Neural progenitor cell (in vitro differentiated cells): Measurements from ENCODE around the gene SPATA25. TPM values are rescaled to one million over a fixed set of nuclear protein-coding genes. Genes with fewer than 3 reads are reported as not detected.
A peak's percentile ranks its signal among the peaks of the same experiment; 100 is the strongest.

Experiments
- DNase-seq: peaks from one replicate; pipeline ENCODE4 v3.0.0-alpha.2; 2016; ENCODE audit warnings: low spot score
- H2AFZ ChIP-seq: fragments of 200-600 bp; sonication (generic); replicated peaks from 2 replicates; pipeline ENCODE4 v1.6.1; 2016; ENCODE audit warnings: antibody characterized with exemption
- H3F3A ChIP-seq: fragments of 200-600 bp; sonication (generic); 2 replicates; pipeline ENCODE4 v1.6.1; 2016; ENCODE audit warnings: antibody characterized with exemption, low read depth
- H3K27ac ChIP-seq: fragments of 200-600 bp; sonication (generic); 2 replicates; pipeline ENCODE4 v1.5.1; 2016; ENCODE audit warnings: mild to moderate bottlenecking
- H3K27me3 ChIP-seq: fragments of 200-600 bp; sonication (generic); 2 replicates; pipeline ENCODE4 v1.6.1; 2016; ENCODE audit warnings: mild to moderate bottlenecking, moderate library complexity
- H3K36me3 ChIP-seq: fragments of 200-600 bp; sonication (generic); 2 replicates; pipeline ENCODE4 v1.5.1; 2016
- H3K4me1 ChIP-seq: fragments of 200-600 bp; sonication (generic); 2 replicates; pipeline ENCODE4 v1.6.1; 2016; ENCODE audit warnings: mixed run types
- H3K4me2 ChIP-seq: fragments of 200-600 bp; sonication (generic); 2 replicates; pipeline ENCODE4 v1.6.1; 2016
- H3K4me3 ChIP-seq: fragments of 200-600 bp; sonication (generic); 2 replicates; pipeline ENCODE4 v1.5.1; 2016
- H3K79me2 ChIP-seq: fragments of 200-600 bp; sonication (generic); 2 replicates; pipeline ENCODE4 v1.6.1; 2016; ENCODE audit warnings: low read depth
- H3K9ac ChIP-seq: fragments of 200-600 bp; sonication (generic); 2 replicates; pipeline ENCODE4 v1.6.1; 2016
- H3K9me3 ChIP-seq: fragments of 200-600 bp; sonication (generic); 2 replicates; pipeline ENCODE4 v1.5.1; 2016; ENCODE audit warnings: low read depth
- H4K20me1 ChIP-seq: fragments of 200-600 bp; sonication (generic); 2 replicates; pipeline ENCODE4 v1.6.1; 2016; ENCODE audit warnings: low read depth
- H3K27ac Mint-ChIP-seq: 3 replicates; pipeline ENCODE4 v1.8.0; 2021; ENCODE audit warnings: mixed read lengths
- H3K27me3 Mint-ChIP-seq: 2 replicates; pipeline ENCODE4 v1.8.0; 2022; ENCODE audit warnings: low read depth, mild to moderate bottlenecking, inconsistent platforms, moderate library complexity, mixed read lengths; ENCODE audit not compliant: insufficient read depth
- H3K36me3 Mint-ChIP-seq: 3 replicates; pipeline ENCODE4 v1.8.0; 2021; ENCODE audit warnings: mixed read lengths
- H3K4me1 Mint-ChIP-seq: 3 replicates; pipeline ENCODE4 v1.8.0; 2021; ENCODE audit warnings: mixed read lengths
- H3K4me3 Mint-ChIP-seq: 3 replicates; pipeline ENCODE4 v1.8.0; 2021; ENCODE audit warnings: mild to moderate bottlenecking, moderate library complexity, mixed read lengths
- H3K9me3 Mint-ChIP-seq: 3 replicates; pipeline ENCODE4 v1.8.0; 2020; ENCODE audit warnings: mixed read lengths
- CTCF ChIP-seq: fragments of 200-600 bp; sonication (generic); IDR thresholded peaks from 2 replicates; pipeline ENCODE4 v1.5.1; 2017; ENCODE audit warnings: antibody characterized with exemption, mild to moderate bottlenecking
- EZH2 ChIP-seq: fragments of 200-600 bp; sonication (generic); IDR thresholded peaks from 2 replicates; pipeline ENCODE4 v1.6.1; 2017; ENCODE audit warnings: antibody characterized with exemption, mild to moderate bottlenecking, moderate library complexity
- EZH2phosphoT487 ChIP-seq: fragments of 200-600 bp; sonication (generic); IDR thresholded peaks from 2 replicates; pipeline ENCODE4 v1.6.1; 2017; ENCODE audit warnings: antibody characterized with exemption
- total RNA-seq: library from RNA; depleted of rRNA; stranded (reverse); fragments of >200 nt; gene quantifications from 2 replicates; pipeline ENCODE4 v1.2.3, GENCODE V29; 2015; ENCODE audit warnings: low replicate concordance

The SPATA25 gene
- total RNA-seq, 1 donor from 2014 or later = 0.54 TPM

DNA sequence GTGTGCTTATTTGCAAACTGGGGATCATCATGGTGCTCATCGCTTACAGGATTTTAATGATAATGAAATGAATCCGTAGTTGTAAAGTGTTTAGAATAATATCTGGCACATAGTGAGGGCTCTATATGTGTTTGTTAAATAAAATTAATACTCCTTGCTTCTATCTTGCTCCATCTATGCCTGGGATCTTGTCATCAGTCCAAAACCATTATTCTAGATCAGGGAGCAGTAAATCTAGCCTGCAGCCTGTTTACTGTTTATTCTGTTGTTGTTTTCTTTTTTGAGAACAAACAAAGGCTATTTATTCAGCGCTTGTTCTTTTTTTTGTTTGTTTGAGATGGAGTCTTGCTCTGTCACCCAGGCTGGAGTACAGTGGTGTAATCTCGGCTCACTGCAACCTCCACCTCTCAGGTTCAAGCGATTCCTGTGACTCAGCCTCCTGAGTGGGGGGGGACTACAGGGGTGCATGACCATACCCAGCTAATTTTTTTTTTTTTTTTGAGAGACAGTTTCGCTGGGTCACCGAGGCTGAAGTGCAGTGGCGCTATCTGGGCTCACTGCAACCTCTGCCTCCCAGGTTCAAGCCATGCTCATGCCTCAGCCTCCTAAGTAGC is 38.3 kb downstream of the SPATA25 start:
- no peaks in the 10 kb centered on the region for H3K27me3 ChIP-seq
- no peaks in the 10 kb centered on the region for H3K27me3 Mint-ChIP-seq
- H3K36me3 Mint-ChIP-seq = peaks cover 3% of the 10 kb centered on the region
- TF ChIP-seq EZH2 (no peak), CTCF (no peak), EZH2phosphoT487 (no peak)
- no peaks in the 10 kb centered on the region for H3K4me1 Mint-ChIP-seq
- no peaks in the 10 kb centered on the region for H3K4me1 ChIP-seq
- no peak overlapping the region for H3K4me2 ChIP-seq
- H2AFZ ChIP-seq = no peak overlapping the region
- peak overlapping the region; percentile 37 for H3K9ac ChIP-seq
- H3K4me3 ChIP-seq = no peak overlapping the region
- no peak overlapping the region for H3K27ac Mint-ChIP-seq
- no peak for DNase-seq
- H3K9me3 Mint-ChIP-seq = no peaks in the 10 kb centered on the region
- H3K79me2 ChIP-seq = no peaks in the 10 kb centered on the region
- no peak overlapping the region for H3K4me3 Mint-ChIP-seq
- H3K27ac ChIP-seq = no peak overlapping the region
- H4K20me1 ChIP-seq = no peaks in the 10 kb centered on the region
- no peaks in the 10 kb centered on the region for H3K36me3 ChIP-seq
- no peaks in the 10 kb centered on the region for H3K9me3 ChIP-seq
- H3F3A ChIP-seq = no peaks in the 10 kb centered on the region

GRCh38 chr20:45848421-45848820 is 39.0 kb downstream of the SPATA25 start:
- Mint-ChIP-seq H3K36me3 (peaks cover 4% of the 10 kb centered on the region), H3K4me1 (no peaks in the 10 kb centered on the region), H3K27me3 (no peaks in the 10 kb centered on the region), H3K27ac (no peak overlapping the region), H3K9me3 (no peaks in the 10 kb centered on the region), H3K4me3 (no peak overlapping the region)
- H3K4me3 ChIP-seq = no peak overlapping the region
- H3K4me1 ChIP-seq = no peaks in the 10 kb centered on the region
- no peaks in the 10 kb centered on the region for H3K27me3 ChIP-seq
- DNase-seq = no peak
- H3K9ac ChIP-seq = peak overlapping the region; percentile 37
- H3K4me2 ChIP-seq = no peak overlapping the region
- H3K27ac ChIP-seq = no peak overlapping the region
- no peak overlapping the region for H2AFZ ChIP-seq
- H4K20me1 ChIP-seq = no peaks in the 10 kb centered on the region
- TF ChIP-seq EZH2 (no peak), CTCF (no peak), EZH2phosphoT487 (no peak)
- no peaks in the 10 kb centered on the region for H3K36me3 ChIP-seq
- H3K79me2 ChIP-seq = no peaks in the 10 kb centered on the region
- H3F3A ChIP-seq = no peaks in the 10 kb centered on the region
- H3K9me3 ChIP-seq = no peaks in the 10 kb centered on the region

DNA sequence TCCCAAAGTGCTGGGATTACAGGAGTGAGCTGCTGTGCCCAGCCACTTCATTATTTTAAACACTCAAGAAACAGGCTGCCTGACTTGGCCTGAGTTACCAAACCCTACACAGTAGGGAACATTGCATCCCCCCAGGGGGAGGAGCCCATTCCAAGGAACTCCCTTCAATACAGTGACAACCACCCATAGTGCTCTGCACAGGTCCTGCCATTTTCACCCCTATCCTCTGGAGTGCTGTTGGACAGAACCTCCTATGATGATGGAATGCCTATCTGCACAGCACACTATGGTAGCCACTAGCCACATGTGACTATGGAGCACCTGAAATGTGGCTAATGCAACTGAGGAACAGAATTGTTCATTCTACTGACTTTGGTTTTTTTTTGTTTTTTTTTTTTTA is 42.0 kb downstream of the SPATA25 start:
- Histone ChIP-seq H3K9me3 (no peaks in the 10 kb centered on the region), H3K27me3 (no peaks in the 10 kb centered on the region), H2AFZ (no peak overlapping the region), H3K79me2 (no peaks in the 10 kb centered on the region), H4K20me1 (no peaks in the 10 kb centered on the region), H3K4me1 (no peaks in the 10 kb centered on the region), H3K4me3 (no peak overlapping the region), H3F3A (no peaks in the 10 kb centered on the region), H3K36me3 (no peaks in the 10 kb centered on the region), H3K4me2 (no peak overlapping the region), H3K27ac (no peak overlapping the region), H3K9ac (no peak overlapping the region)
- TF ChIP-seq EZH2phosphoT487 (no peak), CTCF (no peak), EZH2 (no peak)
- Mint-ChIP-seq H3K4me1 (no peaks in the 10 kb centered on the region), H3K9me3 (no peaks in the 10 kb centered on the region), H3K27ac (no peak overlapping the region), H3K4me3 (no peak overlapping the region), H3K36me3 (peaks cover 7% of the 10 kb centered on the region), H3K27me3 (no peaks in the 10 kb centered on the region)
- DNase-seq = no peak
